Measurements from ENCODE around the gene SLC25A12. TPM values are rescaled to one million over a fixed set of nuclear protein-coding genes. Genes with fewer than 3 reads are reported as not detected.

Gene SLC25A12, protein sequence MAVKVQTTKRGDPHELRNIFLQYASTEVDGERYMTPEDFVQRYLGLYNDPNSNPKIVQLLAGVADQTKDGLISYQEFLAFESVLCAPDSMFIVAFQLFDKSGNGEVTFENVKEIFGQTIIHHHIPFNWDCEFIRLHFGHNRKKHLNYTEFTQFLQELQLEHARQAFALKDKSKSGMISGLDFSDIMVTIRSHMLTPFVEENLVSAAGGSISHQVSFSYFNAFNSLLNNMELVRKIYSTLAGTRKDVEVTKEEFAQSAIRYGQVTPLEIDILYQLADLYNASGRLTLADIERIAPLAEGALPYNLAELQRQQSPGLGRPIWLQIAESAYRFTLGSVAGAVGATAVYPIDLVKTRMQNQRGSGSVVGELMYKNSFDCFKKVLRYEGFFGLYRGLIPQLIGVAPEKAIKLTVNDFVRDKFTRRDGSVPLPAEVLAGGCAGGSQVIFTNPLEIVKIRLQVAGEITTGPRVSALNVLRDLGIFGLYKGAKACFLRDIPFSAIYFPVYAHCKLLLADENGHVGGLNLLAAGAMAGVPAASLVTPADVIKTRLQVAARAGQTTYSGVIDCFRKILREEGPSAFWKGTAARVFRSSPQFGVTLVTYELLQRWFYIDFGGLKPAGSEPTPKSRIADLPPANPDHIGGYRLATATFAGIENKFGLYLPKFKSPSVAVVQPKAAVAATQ
- total RNA-seq (2022; extraction: Qiagen RNA extraction; ENCODE audit: low read depth) = 12.3 to 16.3 TPM (median 14.8 TPM) in 5 replicates

DNA sequence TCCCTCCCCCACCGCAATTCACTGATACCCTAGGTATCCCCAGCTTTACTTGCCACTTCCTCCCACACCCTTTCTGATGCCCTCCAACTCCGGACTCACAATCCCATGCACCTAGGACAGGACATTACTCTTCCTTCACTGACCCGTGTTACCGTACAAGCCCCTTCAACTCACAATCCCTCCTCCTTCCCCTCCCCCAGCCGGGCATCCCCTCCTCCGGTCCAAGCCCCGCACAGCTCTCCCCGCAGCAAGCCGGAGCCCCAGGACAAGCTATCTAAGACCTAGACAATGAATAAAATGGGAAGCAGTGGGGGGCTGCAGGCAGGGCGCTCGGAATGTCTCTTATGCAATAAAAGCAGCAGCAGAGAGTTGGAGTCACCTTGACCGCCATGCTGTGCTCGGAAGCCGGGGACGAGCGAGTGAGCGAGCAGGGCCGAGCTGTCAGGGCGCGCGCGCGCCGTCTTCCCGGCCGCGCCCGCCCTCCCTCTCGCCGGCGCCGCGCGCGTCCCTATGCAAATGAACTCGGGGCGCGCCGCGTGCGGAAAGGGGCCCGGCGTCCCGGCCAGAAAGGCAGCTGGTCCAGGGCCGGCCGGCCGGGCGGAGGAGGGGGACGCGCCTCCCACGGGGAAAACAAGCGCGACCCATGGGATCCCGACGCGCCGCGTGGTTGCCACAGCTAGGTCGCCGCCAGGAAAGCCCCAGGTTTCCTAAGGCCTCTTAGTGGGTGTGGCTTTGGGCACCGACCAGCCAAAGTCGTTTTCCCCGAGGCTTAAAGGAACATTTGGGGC, at the start of gene SLC25A12:
TSS of gene SLC25A12 (minus strand) at position 421 of the 788 bp plus-strand sequence. CDS start at position 391, 30 bp downstream.

DNA sequence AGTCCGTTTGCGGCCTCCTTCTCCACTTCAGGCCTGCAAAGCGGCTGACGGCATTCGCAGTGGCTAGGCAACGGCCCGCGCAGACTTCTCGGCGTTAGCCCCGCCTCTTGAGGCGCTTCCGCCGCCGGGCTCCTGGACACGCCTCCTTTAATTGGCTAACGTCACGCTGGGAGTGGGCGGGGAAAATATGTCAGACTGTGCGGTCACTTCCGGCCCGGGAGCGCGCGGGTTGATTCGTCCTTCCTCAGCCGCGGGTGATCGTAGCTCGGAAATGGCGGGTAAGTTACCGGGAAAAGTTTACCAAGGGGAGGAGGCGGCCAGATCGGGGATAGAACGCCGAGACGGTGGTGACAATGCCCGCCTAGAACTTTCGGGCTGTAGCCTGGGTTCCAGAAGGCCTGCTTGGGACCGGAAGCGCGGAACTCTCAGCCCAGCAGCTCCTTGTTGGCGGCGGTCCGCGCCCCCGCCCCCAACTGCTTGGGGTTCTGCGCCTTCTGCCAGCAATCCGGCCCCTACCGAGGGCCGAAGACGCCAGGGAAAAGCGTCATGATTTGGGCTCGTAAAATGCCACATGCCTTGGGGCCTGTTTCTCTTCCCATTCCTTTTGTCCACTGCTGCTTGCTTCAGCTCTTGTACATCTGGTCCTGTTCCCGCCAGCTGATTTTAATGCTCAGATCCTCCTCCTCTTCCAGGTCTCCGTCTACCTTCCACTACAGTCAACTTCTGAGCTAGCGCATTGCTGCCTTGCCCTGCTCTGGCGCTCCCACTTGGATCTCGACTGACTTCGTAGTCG, 28.4 kb upstream of the SLC25A12 start, which contains the start of gene HAT1:
TSS of gene HAT1 (plus strand) at position 232 of the 793 bp plus-strand sequence. CDS start at position 272, 40 bp downstream.

Other genes starting within 250 kb of the SLC25A12 start
- 62.8 to 79.3 TPM (median 72.0 TPM) in 5 replicates for gene DYNC1I2, start 206.8 kb downstream of the SLC25A12 start, total RNA-seq (2022; extraction: Qiagen RNA extraction; ENCODE audit: low read depth)
- gene HAT1, start 28.2 kb upstream of the SLC25A12 start, total RNA-seq (2022; extraction: Qiagen RNA extraction; ENCODE audit: low read depth) = 70.1 to 88.9 TPM (median 78.8 TPM) in 5 replicates
- 2.7 to 3.2 TPM (median 3.0 TPM) in 5 replicates for gene METAP1D, start 105.7 kb upstream of the SLC25A12 start, total RNA-seq (2022; extraction: Qiagen RNA extraction; ENCODE audit: low read depth)
- gene DLX1, start 191.3 kb upstream of the SLC25A12 start, total RNA-seq (2022; extraction: Qiagen RNA extraction; ENCODE audit: low read depth) = 3.6 to 4.2 TPM (median 3.9 TPM) in 5 replicates
- gene DLX2, start 208.7 kb upstream of the SLC25A12 start, total RNA-seq (2022; extraction: Qiagen RNA extraction; ENCODE audit: low read depth) = 0.61 to 0.89 TPM (median 0.74 TPM) in 5 replicates